NCI-H69 (cell line): Measurements from ENCODE around the gene CFAP299.

Experiments used
- DNase-seq: peaks from one replicate; lab custom pipeline; 2025; lab: John Stamatoyannopoulos, UW

CFAP299 gene

GRCh38 chr4:80388284-80388607 is 52.7 kb downstream of the CFAP299 start:
- no peak for DNase-seq

GRCh38 chr4:80390178-80390577 is 54.6 kb downstream of the CFAP299 start:
- DNase-seq: no peak

GRCh38 chr4:80393246-80393969 is 57.9 kb downstream of the CFAP299 start:
- DNase-seq: no peak

GRCh38 chr4:80393970-80394250 is 58.4 kb downstream of the CFAP299 start:
- no peak for DNase-seq

GRCh38 chr4:80407246-80407645 is 71.7 kb downstream of the CFAP299 start:
- no peak for DNase-seq

DNA sequence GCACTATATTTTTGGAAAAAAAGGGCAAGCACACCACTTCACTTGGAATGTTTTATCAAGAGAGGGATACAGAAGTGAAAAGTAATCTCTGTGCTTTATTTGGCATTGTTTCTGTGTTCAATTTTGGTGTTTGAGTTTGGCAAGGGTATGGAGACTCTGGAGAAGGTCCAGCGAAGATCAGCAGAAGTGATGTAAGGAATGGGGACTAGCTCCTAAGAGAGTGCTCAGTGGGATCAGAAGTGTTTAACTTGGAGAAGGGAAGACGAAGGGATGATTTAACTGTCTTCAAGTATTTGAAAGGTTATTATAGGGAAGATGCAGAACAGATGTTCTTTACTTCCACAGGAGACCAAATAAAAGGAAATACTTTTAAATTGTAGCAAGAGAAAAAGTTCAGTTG is 74.3 kb downstream of the CFAP299 start:
- DNase-seq: no peak

DNA sequence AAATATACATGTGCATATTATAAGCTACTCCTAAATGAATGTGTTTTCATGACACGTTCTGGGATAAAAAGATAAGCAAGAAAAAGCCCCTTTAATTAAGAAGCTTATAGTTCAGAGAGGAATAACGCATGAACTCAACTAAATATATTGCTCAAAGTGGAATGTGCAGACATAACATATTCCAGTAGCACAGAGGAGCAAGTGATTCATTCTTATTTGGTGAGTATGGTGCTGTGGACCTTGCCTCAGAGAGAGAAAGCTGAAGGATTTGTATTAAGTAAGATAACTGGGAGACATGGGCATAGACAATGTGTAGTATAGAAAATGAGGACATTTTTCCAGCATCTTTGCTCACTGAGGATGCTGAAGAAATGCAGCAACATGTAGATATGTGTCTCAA is 76.8 kb downstream of the CFAP299 start:
- DNase-seq: no peak

GRCh38 chr4:80413086-80413485 is 77.6 kb downstream of the CFAP299 start:
- no peak for DNase-seq

DNA sequence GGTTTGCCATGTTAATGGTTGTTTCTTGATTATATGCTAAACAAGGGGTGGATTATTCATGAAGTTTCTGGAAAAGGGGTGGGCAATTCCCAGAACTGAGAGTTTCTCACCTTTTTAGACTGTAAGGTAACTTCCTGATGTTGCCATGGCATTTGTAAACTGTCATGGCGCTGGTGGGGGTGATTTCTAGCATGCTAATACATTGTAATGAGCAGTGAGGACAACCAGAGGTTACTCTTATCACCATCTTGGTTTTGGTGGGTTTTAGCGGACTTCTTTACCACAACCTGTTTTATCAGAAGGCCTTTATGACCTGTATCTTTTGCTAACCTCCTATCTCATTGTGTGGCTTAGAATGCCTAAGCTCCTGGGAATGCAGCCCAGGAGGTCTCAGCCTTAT is 81.5 kb downstream of the CFAP299 start:
- no peak for DNase-seq

- DNase-seq: no peak
Observed at GRCh38 chr4:80419946-80420345, 84.4 kb downstream of the CFAP299 start.

- peak; percentile 6 for DNase-seq
Observed at GRCh38 chr4:80420638-80421037, 85.1 kb downstream of the CFAP299 start.

DNA sequence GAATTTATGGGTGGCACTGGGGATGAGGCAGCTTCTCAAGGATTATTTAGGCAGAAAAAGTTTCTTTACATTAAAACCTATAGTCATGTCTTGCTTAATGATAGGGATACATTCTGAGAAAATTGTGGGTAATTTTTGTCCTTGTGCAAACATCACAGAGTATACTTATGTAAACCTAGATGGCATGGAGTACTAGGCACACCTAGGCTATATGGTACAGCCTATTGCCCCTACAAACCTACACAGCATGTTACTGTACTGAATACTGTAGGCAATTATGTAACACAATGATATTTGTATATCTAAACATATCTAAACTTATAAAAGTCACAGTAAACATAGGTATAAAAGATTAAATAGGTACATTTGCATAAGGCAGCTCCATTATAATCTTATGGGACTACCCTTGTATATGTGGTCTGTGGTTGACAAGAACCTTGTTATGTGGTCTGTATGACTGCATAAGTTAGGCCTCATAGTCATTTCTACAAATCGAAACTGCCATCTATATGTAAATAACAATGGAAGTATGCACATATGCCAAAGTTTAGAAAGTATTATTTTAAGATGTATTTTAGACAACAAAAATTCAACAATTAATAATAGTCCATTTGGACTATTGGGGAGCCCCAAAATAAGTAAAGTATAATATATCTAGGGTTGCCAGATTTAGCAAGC is 87.3 kb downstream of the CFAP299 start:
- peak; percentile 76 for DNase-seq

GRCh38 chr4:80423553-80424224 is 88.2 kb downstream of the CFAP299 start:
- DNase-seq: peak; percentile 58

DNA sequence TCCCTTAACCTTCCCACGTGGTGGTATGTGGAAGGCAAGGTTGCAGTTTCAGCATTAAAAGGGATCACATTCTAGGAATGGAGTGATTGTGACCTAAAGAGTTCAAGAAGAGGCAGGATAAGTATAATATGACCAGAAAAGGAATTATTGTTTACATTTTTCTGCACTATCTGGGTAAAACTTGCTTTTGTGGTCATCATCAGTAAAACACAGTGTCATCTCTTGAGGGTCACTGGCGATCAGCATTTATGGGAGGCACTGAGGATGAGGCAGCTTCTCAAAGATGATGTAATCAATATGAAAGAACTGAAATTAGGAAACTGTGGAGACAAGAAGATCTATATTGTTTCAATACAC is 88.7 kb downstream of the CFAP299 start:
- DNase-seq: no peak

DNA sequence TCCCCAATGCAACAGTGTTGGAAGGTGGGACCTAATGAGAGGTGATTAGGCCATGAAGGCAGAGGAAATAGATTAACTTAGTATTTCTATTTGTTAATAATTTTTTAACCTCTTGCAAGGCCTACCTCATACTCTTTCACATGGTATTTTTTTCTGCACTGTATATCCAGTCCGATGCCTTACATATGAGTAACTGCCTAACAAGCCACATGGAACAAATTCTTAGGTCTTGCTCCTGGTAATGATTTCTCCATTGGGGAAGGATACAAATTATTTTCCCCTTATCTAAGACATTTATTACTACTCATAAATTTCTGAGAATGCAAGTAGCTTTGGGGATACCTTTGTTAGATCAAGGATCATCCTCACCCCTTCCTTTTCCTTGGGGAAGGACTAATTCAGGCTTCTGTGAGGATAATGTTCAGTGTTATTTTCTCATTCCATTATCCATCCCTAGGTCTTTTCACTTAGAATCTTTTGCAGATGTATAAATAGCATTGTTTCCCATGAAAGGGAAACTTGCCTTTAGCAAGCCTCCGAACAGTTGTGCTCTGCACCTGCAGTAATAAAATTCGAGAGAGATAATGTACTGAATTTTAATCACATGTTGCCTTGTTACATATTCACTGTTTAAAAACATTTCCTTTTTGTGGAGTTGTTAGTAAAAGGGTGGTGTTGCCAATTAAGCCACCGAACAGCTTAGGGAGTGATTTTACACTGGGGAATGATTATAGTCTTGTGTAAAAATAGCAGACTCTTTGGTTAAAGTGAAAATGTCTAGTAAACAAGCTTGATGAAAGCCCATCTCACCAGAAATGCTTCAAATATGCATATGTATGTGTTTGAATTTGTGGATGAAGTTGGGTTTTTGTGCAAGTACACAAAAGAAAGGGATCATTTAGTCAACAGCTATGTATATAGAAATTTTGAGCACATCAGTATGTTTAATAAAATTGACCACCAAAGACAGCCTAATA is 89.9 kb downstream of the CFAP299 start:
- DNase-seq: peak; percentile 38

DNA sequence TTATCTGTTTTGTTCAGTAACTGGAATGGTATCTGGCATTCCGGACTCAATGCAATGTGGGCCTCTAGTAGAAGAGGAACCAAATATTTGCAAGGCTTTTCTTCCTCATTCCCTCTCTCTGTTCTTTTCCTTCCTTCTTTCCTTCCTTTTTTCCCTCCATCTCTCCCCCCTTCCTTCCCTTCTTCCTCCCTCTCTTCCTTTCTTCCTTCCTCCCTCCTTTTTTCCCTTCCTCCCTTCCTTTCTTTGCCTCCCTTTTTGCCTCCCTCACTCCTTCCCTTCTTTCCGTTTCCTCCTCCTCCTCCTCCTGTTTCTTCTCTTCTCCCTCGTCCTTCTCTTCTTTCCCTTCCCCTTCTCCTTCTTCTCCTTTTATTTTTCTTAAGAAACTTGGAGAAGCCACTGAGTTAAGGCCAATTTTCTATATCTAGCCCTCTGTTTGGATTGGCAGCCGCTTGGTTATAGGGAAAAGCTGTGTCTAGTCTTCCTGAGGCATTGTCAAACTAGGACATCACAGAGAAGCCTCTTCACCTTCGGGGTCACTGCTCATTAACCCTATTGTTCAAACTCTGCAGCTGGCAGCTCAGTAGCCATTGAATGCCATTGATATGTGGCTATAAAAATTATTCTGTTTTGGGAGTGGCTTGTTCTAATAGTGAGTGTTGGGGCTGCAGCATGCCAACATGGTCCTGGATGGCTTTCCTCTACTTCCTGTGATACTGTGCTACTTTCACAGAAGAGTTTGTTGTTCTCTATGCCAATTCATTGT is 95.9 kb downstream of the CFAP299 start:
- peak; percentile 8 for DNase-seq

GRCh38 chr4:80434238-80434637 is 98.7 kb downstream of the CFAP299 start:
- DNase-seq: no peak

GRCh38 chr4:80438016-80438415 is 102.5 kb downstream of the CFAP299 start:
- no peak for DNase-seq

DNA sequence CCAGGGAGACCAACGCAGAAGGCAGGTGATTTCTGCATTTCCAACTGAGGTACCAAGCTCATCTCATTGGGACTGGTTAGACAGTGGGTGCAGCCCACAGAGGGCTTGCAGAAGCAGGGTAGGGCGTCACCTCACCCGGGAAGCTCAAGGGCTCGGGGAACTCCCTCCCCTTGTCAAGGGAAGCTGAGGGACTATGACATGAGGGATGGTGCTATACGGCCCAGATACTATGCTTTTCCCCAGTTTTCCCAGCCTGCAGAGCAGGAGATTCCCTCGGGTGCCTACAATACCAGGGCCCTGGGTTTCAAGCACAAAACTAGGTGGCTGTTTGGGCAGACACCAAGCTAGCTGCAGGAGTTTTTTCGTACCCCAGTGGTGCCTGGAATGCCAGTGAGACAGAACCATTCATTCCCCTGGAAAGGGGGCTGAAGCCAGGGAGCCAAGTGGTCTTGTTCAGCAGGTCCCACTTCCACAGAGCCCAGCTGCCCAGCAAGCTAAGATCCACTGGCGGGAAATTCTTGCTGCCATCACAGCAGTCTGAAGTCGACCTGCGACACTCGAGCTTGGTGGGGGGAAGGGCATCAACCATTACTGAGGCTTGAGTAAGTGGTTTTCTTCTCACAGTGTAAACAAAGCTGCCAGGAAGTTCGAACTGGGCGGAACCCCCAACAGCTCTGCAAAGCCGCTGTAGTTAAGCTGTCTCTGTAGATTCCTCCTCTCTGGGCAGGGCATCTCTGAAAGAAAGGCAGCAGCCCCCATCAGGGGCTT is 103.9 kb downstream of the CFAP299 start:
- DNase-seq: peak; percentile 55

DNA sequence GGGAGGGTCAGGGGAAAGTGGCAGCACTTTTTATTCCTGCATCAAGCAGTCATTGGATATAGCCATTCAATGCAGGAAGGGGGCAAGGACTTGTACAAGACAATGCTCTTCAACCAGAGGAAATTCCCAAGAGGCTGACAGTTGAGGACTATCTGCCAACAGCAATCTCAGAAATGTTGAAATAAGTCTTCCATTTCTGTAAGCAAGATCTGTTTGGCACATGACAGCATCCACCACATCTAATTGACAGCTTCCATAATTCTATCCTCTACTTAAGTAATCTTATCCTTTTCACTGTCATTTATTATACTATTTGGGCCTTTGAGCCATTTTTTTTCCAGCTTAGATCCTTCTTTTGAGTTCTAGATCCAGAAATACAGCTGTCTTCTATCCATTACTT is 110.7 kb downstream of the CFAP299 start:
- peak; percentile 4 for DNase-seq

DNA sequence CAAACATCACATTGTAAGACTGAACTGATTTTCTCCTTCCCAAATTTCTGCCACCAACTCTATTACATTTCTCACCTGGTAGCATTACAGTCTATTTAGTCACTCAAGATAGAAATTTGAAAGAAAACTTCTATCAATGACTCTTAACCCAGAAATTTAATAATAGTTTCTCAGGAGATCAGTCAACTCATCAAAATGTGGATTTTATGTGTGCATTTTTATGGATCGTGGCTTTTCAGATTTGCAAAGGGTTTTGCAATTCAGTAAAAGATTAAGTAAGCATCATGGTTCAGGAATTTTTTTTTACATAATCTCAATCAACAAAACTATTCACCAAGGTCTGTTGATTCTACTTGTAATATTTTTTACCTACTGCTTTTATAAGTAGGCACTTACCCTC is 111.1 kb downstream of the CFAP299 start:
- DNase-seq: no peak
